ENCODE data around the gene ENTPD7. TPM values are rescaled to one million over a fixed set of nuclear protein-coding genes. Genes with fewer than 3 reads are reported as not detected.
"Not testable (repeated sequence)": the region's sequence is repeated elsewhere in the genome, so short reads cannot be mapped to it uniquely, and the experiment has no call there.

Gene ENTPD7, protein sequence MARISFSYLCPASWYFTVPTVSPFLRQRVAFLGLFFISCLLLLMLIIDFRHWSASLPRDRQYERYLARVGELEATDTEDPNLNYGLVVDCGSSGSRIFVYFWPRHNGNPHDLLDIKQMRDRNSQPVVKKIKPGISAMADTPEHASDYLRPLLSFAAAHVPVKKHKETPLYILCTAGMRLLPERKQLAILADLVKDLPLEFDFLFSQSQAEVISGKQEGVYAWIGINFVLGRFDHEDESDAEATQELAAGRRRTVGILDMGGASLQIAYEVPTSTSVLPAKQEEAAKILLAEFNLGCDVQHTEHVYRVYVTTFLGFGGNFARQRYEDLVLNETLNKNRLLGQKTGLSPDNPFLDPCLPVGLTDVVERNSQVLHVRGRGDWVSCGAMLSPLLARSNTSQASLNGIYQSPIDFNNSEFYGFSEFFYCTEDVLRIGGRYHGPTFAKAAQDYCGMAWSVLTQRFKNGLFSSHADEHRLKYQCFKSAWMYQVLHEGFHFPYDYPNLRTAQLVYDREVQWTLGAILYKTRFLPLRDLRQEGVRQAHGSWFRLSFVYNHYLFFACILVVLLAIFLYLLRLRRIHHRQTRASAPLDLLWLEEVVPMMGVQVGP
- total RNA-seq (2014; rRNA removed; shearing (Covaris generic)), result 17.5 and 19.7 TPM in 2 replicates

DNA sequence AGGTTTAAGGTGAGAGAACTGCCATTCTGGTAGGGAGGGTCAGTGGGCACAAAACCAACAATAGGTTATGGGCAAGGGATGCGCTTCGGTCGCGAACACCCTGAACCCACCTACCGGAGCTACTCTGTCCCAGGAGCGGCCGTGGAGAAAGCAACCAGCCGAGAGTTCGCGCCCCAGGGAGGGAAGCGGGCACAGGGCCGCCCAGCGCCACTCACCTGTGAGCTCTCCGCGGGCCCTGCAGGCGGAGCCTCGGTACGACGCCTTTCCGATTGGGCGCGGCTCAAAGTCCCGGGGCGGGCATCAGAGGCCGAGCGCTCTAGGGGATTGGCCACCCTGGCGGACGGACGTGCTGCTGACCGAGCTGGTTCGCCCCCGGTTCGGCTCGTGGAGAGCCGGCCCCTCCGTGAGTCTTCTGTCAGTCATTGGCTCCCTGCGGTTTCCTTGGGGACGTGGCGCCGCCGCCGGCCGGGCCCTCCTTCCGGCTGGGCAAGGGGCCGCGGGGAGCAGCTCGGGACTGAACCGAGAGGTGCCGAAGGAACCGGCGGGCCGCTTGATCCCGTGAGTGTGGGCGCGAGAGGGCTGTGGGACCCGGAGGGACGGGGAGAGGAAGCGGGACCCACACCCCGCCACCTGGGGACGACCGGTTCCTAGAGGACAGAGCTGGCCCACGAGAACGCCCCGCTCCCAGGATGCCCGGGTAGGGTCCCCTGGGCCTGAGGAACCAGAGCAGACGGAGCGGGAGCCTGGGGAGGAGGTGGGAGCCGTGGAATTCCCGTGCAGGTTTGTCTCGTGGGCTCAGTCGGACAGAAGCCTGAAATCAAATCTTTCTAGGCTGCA, at the start of gene ENTPD7:
ENTPD7 (plus strand) TSS at position 479 of the 837 bp plus-strand sequence. CDS start 448 bp downstream, outside the sequence.
- Histone ChIP-seq H3K4me1 (no peaks in the 10 kb centered on the region), H3K4me3 (peak within 1 kb of the TSS; percentile 85), H3K36me3 (no peaks in the 10 kb centered on the region; the same call in none of the 2 replicates), H3K27me3 (peaks cover 7% of the 10 kb centered on the region), H3K9me3 (replicated peaks) (no peaks in the 10 kb centered on the region), H3K27ac (peak within 1 kb of the TSS; percentile 11; the same call in 1 of the 2 replicates)
- peak; percentile 93 for DNase-seq

DNA sequence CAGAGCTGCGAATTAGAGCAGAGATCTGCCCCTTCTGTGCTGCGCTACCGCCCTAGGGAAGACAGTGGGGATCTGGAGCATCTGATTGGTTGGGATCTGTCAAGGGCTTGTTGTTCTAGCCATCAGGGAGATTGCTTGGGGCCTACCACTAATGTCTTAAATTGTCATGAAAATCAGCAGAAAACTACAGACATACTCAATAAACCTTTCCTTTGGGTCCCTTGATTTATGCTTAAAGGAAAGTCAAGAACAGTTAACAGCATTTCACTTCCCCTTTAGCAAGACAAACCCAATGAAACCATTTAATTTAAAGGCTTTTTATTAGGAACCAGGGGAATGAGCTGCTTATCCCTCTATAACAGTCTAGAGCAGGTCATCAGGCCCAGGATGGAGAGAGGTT, 49.1 kb upstream of the ENTPD7 start:
- H3K9me3 ChIP-seq (replicated peaks), result no peaks in the 10 kb centered on the region
- H3K4me3 ChIP-seq, result no peak overlapping the region
- no peak for DNase-seq
- H3K27ac ChIP-seq, result no peak overlapping the region
- no peaks in the 10 kb centered on the region for H3K4me1 ChIP-seq
- no peaks in the 10 kb centered on the region for H3K27me3 ChIP-seq
- H3K36me3 ChIP-seq, result peaks cover 20% of the 10 kb centered on the region

DNA sequence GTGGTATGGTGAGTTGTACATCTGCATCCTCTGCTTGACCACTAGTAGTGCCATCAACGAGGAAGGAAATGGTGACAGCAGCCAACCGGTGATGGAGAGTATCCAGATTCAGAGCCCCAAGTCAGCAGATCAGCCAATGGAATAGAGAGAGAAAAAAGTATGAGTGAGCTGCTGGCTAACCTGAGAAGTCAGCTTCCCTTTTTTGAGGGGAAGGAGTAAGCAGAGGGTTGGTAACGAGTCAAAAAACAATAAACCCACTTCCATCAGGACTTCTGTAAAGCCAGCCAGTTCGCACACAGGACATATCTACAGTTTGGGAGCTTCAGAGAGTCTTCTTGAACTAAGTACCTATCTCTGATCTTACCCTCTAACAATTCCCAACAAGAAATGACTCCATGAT, 48.0 kb upstream of the ENTPD7 start:
- DNase-seq, result no peak
- no peaks in the 10 kb centered on the region for H3K4me1 ChIP-seq
- H3K36me3 ChIP-seq, result peaks cover 20% of the 10 kb centered on the region
- no peak overlapping the region for H3K27ac ChIP-seq
- H3K4me3 ChIP-seq, result no peak overlapping the region
- H3K27me3 ChIP-seq, result no peaks in the 10 kb centered on the region
- H3K9me3 ChIP-seq (replicated peaks), result no peaks in the 10 kb centered on the region

DNA sequence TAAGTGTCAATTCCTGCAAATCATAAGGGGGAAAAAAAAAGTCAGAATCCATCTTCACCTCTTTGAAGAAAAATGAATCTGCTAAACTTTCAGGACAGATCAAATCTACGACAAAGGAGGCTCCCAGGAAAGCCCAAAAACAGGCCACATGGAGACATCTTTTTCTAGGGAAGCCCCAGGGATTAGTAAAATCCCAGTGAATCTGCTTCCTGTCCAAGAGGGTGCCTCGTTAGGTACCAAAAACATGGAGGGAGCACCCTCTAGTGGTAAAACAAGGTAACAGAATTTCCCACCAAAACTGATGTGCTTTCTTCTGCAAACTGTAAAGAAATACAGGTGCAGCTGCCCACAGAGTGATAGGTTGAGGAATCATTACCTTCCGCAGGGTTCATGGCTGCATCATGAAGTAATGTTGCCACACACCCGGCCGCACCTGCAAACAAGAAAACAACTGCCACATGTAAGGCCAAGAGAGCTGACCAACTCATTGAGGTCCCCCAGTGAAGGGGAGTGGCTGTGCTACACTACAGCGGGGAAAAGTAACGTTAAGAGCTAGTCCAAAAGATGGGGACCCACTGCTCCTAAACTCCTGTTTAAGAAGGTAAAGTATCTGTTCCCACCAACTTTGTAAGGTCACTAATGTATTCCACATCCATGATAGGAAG, 47.0 kb upstream of the ENTPD7 start:
- DNase-seq, result peak; percentile 44 to 83
- Histone ChIP-seq H3K27me3 (no peaks in the 10 kb centered on the region), H3K27ac (no peak overlapping the region), H3K9me3 (replicated peaks) (no peaks in the 10 kb centered on the region), H3K4me3 (no peak overlapping the region), H3K4me1 (no peaks in the 10 kb centered on the region), H3K36me3 (peaks cover 20% of the 10 kb centered on the region)

DNA sequence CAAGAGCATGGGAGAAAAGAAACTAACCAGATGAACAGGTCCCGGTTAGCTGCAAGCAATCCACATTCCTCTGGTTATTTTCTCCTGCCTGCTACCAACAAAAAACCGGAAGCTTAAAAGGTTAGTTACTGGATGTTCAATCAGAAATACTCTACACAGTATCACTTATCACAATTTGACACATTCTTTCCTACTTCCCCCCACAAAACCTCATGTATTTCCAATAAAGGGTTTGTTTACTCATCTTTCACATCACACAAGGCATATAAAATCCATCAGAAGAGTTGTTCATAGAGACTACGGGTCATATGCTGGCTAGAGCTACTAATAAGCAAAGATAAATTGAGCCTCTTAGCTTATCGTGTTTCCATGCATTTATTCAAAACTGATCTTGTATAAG, 43.9 kb upstream of the ENTPD7 start:
- Histone ChIP-seq H3K4me3 (no peak overlapping the region), H3K27me3 (no peaks in the 10 kb centered on the region), H3K4me1 (no peaks in the 10 kb centered on the region), H3K27ac (no peak overlapping the region), H3K9me3 (replicated peaks) (no peaks in the 10 kb centered on the region), H3K36me3 (peaks cover 13% of the 10 kb centered on the region)
- DNase-seq, result no peak

DNA sequence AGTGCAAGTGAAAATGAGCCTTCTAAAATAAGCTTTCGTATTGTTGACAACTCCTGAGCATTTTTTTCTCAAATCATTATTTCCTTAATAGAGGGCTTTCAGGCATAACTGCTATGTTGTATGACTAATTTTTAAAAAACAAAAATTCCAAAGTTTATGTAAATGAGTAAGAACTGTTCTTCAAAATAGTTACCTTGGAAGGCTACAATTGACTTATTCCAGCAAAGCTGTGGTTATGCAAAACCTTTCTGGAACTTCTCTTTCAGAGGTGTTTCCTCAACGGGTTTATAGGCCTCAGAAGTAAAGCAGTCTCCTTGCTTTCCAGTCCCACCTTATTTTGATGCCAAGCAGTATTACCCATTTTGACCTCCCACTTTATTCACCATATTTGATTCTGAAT, 41.6 kb upstream of the ENTPD7 start:
- Histone ChIP-seq H3K9me3 (replicated peaks) (no peaks in the 10 kb centered on the region), H3K4me1 (peaks cover 3% of the 10 kb centered on the region), H3K27ac (no peak overlapping the region), H3K4me3 (no peak overlapping the region), H3K27me3 (no peaks in the 10 kb centered on the region), H3K36me3 (no peaks in the 10 kb centered on the region)
- DNase-seq, result no peak

DNA sequence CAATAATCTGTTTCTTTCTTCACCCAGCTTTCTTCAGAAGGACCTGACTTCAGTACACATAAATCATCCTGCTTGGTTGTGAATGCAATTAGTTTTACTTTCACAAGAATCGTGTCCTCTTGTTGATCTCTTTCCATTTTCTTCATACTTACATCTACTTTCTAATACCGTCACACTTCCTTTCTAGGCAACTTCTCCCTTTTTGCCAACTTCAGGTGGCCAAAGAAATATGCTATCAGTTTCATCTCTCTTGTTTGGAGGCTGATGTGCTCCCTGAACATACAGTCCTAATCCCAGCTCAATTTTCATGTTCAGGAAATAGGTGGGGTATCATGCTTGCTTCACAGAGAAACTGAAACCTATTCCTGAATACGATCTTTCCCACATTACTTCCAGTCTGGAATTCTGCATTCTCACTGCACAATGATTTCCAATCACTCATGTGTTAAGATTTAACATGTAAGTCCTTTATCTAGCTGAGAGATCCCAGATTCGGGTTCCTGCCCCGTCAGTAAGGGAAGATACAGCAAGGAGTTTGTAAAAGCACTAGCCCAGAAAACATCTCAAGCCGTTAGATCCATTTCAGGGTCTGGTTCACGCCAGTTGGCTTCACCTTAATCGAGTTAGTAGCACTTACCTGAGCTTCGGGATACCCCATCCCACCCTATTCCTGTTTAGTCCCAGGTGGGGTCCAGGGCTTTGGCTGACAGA, 40.1 kb upstream of the ENTPD7 start:
- peak overlapping the region; percentile 67 for H3K4me3 ChIP-seq
- H3K4me1 ChIP-seq, result peaks cover 3% of the 10 kb centered on the region
- no peaks in the 10 kb centered on the region for H3K27me3 ChIP-seq
- no peaks in the 10 kb centered on the region for H3K36me3 ChIP-seq
- no peaks in the 10 kb centered on the region for H3K9me3 ChIP-seq (replicated peaks)
- peak in 1 of 2 experiments; percentile 17 for DNase-seq
- H3K27ac ChIP-seq, result peak overlapping the region; percentile 19; the same call in 1 of the 2 replicates

DNA sequence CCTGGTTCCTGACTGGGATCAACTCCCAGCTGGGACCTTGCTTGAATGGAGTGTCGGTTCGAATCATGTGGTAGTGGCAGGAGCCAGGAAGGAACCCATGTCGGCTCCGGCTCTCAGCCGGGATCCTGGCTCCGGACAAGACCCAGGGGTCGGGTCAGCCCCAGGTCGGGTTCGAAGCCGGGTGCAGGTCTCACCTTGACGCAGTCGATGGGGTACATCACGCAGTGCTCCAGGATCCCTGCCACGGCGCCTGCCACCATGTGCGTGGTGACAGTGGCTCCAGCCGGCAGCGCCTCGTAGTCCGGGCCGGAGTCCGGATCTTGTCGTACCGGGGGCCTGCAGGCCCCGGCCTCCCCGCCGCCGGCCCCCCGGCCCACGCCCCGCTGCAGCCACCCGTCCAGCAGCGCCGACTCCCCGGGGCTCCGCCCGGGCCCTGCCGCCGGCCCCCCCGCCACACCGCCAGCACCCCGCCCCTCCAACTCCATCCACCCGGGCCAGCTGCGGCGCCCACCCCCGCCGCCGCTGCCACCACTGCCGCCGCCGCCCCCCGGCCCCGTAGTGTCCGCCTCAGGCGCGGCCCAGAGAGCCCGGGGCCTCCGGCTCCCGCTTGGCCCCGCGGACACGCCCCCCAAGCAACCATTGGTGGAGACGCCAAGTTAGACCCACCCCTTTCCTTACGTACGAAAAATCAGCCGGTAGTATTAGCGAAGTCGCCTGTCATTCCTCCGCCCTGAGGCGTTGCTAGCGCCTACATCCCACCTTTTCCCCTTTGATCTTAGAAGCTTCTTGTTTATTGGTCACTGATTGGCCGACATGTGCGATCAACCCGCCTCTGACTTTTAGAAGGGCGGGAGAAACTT, 39.2 kb upstream of the ENTPD7 start, which contains the start of gene SLC25A28:
SLC25A28 (minus strand) TSS at position 589 of the 860 bp plus-strand sequence; CDS start at position 485, 104 bp downstream.
- Histone ChIP-seq H3K4me3 (peak within 1 kb of the TSS; percentile 67), H3K27me3 (no peaks in the 10 kb centered on the region), H3K27ac (peak within 1 kb of the TSS; percentile 94), H3K36me3 (no peaks in the 10 kb centered on the region), H3K9me3 (replicated peaks) (no peaks in the 10 kb centered on the region), H3K4me1 (peaks cover 3% of the 10 kb centered on the region)
- DNase-seq, result peak; percentile 98 to 100

DNA sequence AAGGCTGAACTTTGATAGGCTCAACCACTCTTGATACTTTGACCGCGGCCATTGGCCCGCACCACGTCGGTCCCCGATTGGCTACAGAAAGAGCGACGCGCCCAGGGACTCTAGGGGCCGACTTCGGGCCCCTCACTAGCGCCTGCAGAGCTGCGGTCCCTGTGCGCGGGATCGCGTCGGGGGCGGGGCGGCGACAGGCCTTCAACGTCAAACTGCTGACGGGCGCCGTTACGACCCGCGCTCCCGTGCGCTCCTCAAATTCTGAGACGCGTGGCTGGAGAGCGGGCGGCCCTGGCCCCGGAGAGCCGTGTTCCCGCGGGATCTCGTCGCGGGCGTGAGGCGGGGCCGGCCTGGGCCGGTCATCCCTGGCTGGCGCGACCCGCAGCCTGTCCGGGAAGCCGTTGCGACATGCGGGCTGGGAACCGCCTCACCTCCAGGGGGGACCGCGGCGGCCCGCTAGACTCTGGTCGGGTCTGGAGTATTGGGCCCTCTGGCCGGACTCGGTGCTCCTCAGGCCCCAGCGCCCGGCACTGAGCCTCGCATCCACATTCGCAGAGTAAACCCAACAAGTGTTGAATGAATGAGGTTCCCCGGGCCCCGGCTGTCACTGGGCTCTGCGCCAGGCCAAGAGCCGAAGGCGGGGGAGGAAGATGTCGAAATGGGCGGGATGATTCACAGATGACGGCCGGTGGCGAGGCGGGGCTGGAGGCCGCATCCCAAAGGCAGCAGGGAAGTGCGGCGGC, 38.4 kb upstream of the ENTPD7 start:
- DNase-seq, result peak; percentile 91 to 92

DNA sequence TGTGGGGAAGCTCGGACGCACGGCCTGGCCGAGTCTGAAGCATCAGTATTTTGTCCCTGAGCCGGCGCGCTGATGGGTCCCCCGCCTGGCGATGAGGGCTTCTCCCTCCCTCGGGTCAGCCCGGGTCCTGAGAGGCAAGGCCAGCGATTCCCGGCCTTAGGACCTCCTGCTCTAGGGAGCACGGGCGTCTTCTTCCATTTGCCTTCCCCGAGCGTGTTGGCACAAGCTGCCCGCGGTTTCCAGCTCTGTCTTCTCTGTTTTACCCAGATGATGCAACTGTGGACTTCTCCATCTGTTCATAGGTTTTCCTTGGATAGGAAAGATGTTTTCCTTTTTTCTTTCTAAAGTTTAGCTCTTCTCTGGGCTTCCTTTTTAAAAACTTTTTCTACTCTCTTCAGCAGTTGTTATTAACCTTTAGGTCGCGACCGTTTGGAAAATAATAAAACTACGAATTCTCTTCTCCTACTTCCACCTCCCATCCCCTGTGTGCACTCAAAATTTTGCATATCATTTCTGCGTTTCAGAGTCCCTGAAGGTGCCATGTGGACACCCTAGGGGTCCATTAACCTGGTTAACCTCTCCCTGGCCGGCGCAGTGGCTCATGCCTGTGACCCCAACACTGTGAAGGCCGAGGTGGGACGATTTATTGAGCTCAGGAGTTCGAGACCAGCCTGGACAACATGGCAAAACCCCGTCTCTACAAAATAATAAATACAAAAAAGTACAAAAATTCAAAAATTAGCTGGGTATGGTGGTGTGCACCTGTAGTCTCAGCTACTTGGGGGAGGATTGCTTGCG, 37.7 kb upstream of the ENTPD7 start:
- H3K27ac ChIP-seq, result peak overlapping the region; percentile 94
- no peaks in the 10 kb centered on the region for H3K27me3 ChIP-seq
- H3K4me1 ChIP-seq, result peaks cover 3% of the 10 kb centered on the region
- peak overlapping the region; percentile 67 for H3K4me3 ChIP-seq
- no peaks in the 10 kb centered on the region for H3K9me3 ChIP-seq (replicated peaks)
- no peaks in the 10 kb centered on the region for H3K36me3 ChIP-seq
- DNase-seq, result peak in 1 of 2 experiments; percentile 32

More for the DNA sequence above, 38.4 kb upstream of the ENTPD7 start:
- Histone ChIP-seq H3K36me3 (no peaks in the 10 kb centered on the region), H3K4me3 (peak overlapping the region; percentile 67), H3K27me3 (no peaks in the 10 kb centered on the region), H3K9me3 (replicated peaks) (no peaks in the 10 kb centered on the region), H3K4me1 (peaks cover 3% of the 10 kb centered on the region), H3K27ac (peak overlapping the region; percentile 94)

DNA sequence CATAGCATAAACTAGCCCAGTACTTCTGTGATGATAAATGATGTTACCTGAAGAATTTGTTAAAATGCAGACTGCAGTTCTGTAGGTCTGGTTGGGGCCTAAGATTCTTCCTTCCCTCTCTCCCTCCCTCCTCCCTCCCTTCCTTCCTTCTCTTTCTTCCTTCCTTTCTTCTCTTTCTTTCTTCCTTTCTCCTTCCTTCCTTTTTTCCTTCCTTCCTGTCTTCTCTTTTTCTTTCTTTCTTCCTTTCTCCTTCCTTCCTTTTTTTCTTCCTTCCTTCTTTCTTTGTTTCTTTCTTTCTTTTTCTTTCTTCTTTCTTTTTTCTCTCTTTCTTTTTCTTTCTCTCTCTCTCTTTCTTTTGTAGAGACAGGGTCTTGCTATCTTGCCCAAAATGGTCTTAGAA, 35.4 kb upstream of the ENTPD7 start:
- no peak for DNase-seq
- H3K4me1 ChIP-seq, result peaks cover 3% of the 10 kb centered on the region
- H3K4me3 ChIP-seq, result no peak overlapping the region
- no peaks in the 10 kb centered on the region for H3K9me3 ChIP-seq (replicated peaks)
- H3K36me3 ChIP-seq, result no peaks in the 10 kb centered on the region
- no peak overlapping the region for H3K27ac ChIP-seq
- H3K27me3 ChIP-seq, result no peaks in the 10 kb centered on the region; the same call in 1 of the 2 replicates

DNA sequence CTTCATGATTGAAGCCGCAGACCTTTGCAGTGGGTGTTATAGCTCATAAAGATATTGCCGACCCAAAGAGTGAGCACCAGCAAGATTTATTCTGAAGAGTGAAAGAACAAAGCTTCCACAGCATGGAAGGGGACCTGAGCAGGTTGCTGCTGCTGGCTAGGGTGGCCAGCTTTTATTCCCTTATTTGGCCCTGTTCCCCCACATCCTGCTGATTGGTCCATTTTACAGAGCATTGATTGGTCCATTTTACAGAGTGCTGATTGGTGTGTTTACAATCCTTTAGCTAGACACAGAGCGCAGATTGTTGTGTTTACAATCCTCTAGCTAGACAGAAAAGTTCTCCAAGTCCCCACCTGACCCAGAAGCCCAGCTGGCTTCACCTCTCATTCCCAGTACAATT, 34.2 kb upstream of the ENTPD7 start:
- not testable (repeated sequence) for H3K4me3 ChIP-seq; H3K27ac ChIP-seq; H3K27me3 ChIP-seq; DNase-seq; H3K4me1 ChIP-seq; H3K9me3 ChIP-seq (replicated peaks); H3K36me3 ChIP-seq

Data from SJCRH30 (cell line).